ENCODE data around the gene CEP250.

CEP250 gene

DNA sequence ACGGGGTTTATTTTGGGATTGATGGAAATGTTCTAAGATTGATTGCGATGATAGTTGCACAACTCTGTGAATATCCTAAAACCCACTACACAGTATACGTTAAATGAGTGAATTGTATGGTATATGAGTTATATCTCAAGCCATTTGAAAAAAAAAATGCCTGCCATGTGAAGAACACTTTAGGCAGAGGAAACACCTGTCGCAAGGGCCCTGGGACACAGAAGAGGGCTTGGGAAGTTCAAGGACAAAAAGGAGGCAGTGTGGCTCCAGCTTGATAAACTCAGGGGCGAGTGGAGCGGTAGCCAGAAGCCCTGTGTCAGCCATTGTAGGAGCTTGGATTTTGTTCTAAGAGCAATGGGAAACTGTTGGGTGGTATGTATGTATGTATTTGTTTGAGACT, 37.0 kb downstream of the CEP250 start:
- H3K4me2 ChIP-seq (ENCODE audit: low read depth, low read length, poor library complexity, severe bottlenecking) = peak overlapping the region; percentile 90
- TF ChIP-seq, protein P1, sequence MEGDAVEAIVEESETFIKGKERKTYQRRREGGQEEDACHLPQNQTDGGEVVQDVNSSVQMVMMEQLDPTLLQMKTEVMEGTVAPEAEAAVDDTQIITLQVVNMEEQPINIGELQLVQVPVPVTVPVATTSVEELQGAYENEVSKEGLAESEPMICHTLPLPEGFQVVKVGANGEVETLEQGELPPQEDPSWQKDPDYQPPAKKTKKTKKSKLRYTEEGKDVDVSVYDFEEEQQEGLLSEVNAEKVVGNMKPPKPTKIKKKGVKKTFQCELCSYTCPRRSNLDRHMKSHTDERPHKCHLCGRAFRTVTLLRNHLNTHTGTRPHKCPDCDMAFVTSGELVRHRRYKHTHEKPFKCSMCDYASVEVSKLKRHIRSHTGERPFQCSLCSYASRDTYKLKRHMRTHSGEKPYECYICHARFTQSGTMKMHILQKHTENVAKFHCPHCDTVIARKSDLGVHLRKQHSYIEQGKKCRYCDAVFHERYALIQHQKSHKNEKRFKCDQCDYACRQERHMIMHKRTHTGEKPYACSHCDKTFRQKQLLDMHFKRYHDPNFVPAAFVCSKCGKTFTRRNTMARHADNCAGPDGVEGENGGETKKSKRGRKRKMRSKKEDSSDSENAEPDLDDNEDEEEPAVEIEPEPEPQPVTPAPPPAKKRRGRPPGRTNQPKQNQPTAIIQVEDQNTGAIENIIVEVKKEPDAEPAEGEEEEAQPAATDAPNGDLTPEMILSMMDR (IDR thresholded peaks at IDR 0.05; ENCODE audit: insufficient read depth, low read length, poor library complexity, severe bottlenecking) = no peak
- no peak for TF ChIP-seq EZH2phosphoT487 (conservative IDR thresholded peaks at IDR 0.05; ENCODE audit: low read length)
- peaks cover 2% of the 10 kb centered on the region; the same call in 1 of the 2 replicates for H3K36me3 ChIP-seq (ENCODE audit: low read length)

DNA sequence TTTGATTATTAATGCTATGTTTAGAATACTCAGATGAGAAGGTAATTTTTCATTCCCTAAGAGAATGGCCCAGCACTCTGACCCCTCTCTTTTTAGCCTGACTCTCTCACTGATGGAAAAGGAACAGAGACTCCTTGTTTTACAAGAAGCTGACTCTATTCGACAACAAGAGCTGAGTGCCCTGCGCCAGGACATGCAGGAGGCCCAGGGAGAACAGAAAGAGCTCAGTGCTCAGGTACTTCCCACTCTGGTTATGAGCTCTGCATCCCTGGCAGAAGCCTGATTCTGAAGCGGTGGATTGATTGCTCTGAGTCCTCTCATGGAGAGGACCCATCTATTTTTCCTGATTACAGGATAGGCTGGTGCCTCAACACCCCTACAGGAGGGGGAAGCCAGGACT, 41.1 kb downstream of the CEP250 start:
- Histone ChIP-seq H3K4me3 (ENCODE audit: insufficient read depth, low read length, poor library complexity, severe bottlenecking) (no peak overlapping the region), H3K9ac (ENCODE audit: low read length) (no peak overlapping the region), H2AFZ (ENCODE audit: low read depth, low read length, severe bottlenecking) (no peak overlapping the region), H4K20me1 (ENCODE audit: low read depth, low read length) (no peaks in the 10 kb centered on the region), H3K27ac (ENCODE audit: low read depth, low read length) (no peak overlapping the region), H3K9me2 (replicated peaks; ENCODE audit: insufficient read depth, low read length) (no peaks in the 10 kb centered on the region), H3K79me2 (ENCODE audit: insufficient read depth, low read length) (peaks cover 10% of the 10 kb centered on the region; the same call in 1 of the 2 replicates), H3K27me3 (ENCODE audit: low read length) (no peaks in the 10 kb centered on the region), H3K36me3 (ENCODE audit: low read length) (peaks cover 2% of the 10 kb centered on the region; the same call in 1 of the 2 replicates), H3K9me3 (ENCODE audit: insufficient read depth, low read length) (no peaks in the 10 kb centered on the region), H3K4me2 (ENCODE audit: low read depth, low read length, poor library complexity, severe bottlenecking) (no peak overlapping the region), H3F3A (ENCODE audit: insufficient read depth) (no peaks in the 10 kb centered on the region)
- TF ChIP-seq, protein P1 (IDR thresholded peaks at IDR 0.05; ENCODE audit: insufficient read depth, low read length, poor library complexity, severe bottlenecking) = no peak
- TF ChIP-seq EZH2phosphoT487 (conservative IDR thresholded peaks at IDR 0.05; ENCODE audit: low read length) = no peak

More for the DNA sequence above, 37.0 kb downstream of the CEP250 start:
- H2AFZ ChIP-seq (ENCODE audit: low read depth, low read length, severe bottlenecking) = no peak overlapping the region
- no peak overlapping the region for H3K27ac ChIP-seq (ENCODE audit: low read depth, low read length)
- H3K4me3 ChIP-seq (ENCODE audit: insufficient read depth, low read length, poor library complexity, severe bottlenecking) = no peak overlapping the region
- no peaks in the 10 kb centered on the region for H4K20me1 ChIP-seq (ENCODE audit: low read depth, low read length)
- H3K79me2 ChIP-seq (ENCODE audit: insufficient read depth, low read length) = peaks cover 43% of the 10 kb centered on the region
- H3K9ac ChIP-seq (ENCODE audit: low read length) = no peak overlapping the region
- H3K9me2 ChIP-seq (replicated peaks; ENCODE audit: insufficient read depth, low read length) = no peaks in the 10 kb centered on the region
- H3K9me3 ChIP-seq (ENCODE audit: insufficient read depth, low read length) = no peaks in the 10 kb centered on the region
- H3F3A ChIP-seq (ENCODE audit: insufficient read depth) = no peaks in the 10 kb centered on the region
- no peaks in the 10 kb centered on the region for H3K27me3 ChIP-seq (ENCODE audit: low read length)

DNA sequence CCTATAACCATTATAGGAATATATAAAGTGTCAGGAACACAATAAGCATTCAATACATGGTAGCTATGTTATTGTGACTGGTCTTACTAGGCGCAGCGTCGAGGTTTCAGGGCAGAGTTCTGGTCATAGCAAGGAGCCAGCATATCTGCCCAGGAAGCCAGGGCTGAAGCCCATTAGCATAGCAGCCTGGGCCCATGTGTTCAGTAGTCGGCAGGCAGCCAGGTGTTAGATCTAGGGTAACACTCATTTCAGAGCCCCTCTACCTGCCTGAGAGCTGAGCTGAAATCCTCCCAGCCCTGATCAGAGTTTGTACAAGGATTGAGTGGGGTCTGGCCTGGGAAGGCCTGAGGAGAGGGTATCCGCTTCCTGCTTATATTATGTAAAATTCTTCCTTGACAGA, 41.9 kb downstream of the CEP250 start:
- TF ChIP-seq, protein P1 (IDR thresholded peaks at IDR 0.05; ENCODE audit: insufficient read depth, low read length, poor library complexity, severe bottlenecking) = no peak
- TF ChIP-seq EZH2phosphoT487 (conservative IDR thresholded peaks at IDR 0.05; ENCODE audit: low read length) = no peak
- no peak overlapping the region for H3K27ac ChIP-seq (ENCODE audit: low read depth, low read length)

More for the DNA sequence above, 41.9 kb downstream of the CEP250 start:
- no peaks in the 10 kb centered on the region for H4K20me1 ChIP-seq (ENCODE audit: low read depth, low read length)
- H3K9me3 ChIP-seq (ENCODE audit: insufficient read depth, low read length) = no peaks in the 10 kb centered on the region
- H2AFZ ChIP-seq (ENCODE audit: low read depth, low read length, severe bottlenecking) = no peak overlapping the region
- no peak overlapping the region for H3K4me2 ChIP-seq (ENCODE audit: low read depth, low read length, poor library complexity, severe bottlenecking)
- H3K36me3 ChIP-seq (ENCODE audit: low read length) = peaks cover 2% of the 10 kb centered on the region; the same call in 1 of the 2 replicates
- H3K9ac ChIP-seq (ENCODE audit: low read length) = no peak overlapping the region
- no peaks in the 10 kb centered on the region for H3K27me3 ChIP-seq (ENCODE audit: low read length)
- H3F3A ChIP-seq (ENCODE audit: insufficient read depth) = 0 out of 2 replicates have a peak, but pooled peaks cover 6% of the 10 kb centered on the region
- no peaks in the 10 kb centered on the region for H3K9me2 ChIP-seq (replicated peaks; ENCODE audit: insufficient read depth, low read length)
- H3K4me3 ChIP-seq (ENCODE audit: insufficient read depth, low read length, poor library complexity, severe bottlenecking) = no peak overlapping the region
- H3K79me2 ChIP-seq (ENCODE audit: insufficient read depth, low read length) = peaks cover 2% of the 10 kb centered on the region; the same call in 1 of the 2 replicates
